GM18951 (cell line): ENCODE measurements around the gene CLDN3.
A peak's percentile ranks its signal among the peaks of the same experiment; 100 is the strongest.

Experiments
- POLR2A ChIP-seq: IDR thresholded peaks from 4 replicates; pipeline ENCODE4 v1.6.1; 2011; ENCODE audit warnings: mild to moderate bottlenecking; ENCODE audit not compliant: insufficient read length, insufficient read depth; ENCODE audit errors: extremely low read depth
- in situ Hi-C: fragments of 300-500 bp; cut with MboI; formaldehyde crosslinking; loops from one replicate; pipeline ENCODE4 v1.12.0; 2022; ENCODE audit warnings: low sequenced_read_pairs, mixed read lengths, inconsistent platforms; ENCODE audit not compliant: unreplicated experiment

Gene CLDN3

DNA sequence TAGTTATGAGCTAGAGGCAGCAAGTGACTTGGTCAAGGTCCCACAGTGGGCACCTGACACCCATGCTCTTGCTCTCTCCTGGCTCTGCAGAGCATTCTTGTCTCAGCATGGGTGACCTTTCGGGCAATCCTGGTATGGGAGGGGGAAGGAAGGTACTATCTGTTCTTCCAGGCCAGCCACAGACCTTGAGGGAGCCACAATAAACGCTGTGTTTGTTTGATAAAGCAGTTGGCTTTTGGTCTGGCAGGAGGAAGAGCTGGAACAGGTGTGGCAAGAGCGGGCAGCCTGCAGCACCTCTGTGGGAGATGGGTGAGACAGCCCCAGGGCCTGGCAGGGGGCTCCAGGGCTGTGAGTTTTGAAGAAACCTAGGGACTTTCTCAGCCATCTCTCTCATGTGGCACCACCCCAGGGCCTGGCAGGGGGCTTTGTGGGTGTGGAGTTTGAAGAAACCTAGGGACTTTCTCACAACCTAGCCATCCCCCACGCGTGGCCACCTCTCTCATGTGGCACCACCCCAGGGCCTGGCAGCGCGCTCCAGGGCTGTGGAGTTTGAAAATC lies 11.4 kb downstream of the CLDN3 start:
- in situ Hi-C loops = no loop called here
- no peak for TF ChIP-seq POLR2A

DNA sequence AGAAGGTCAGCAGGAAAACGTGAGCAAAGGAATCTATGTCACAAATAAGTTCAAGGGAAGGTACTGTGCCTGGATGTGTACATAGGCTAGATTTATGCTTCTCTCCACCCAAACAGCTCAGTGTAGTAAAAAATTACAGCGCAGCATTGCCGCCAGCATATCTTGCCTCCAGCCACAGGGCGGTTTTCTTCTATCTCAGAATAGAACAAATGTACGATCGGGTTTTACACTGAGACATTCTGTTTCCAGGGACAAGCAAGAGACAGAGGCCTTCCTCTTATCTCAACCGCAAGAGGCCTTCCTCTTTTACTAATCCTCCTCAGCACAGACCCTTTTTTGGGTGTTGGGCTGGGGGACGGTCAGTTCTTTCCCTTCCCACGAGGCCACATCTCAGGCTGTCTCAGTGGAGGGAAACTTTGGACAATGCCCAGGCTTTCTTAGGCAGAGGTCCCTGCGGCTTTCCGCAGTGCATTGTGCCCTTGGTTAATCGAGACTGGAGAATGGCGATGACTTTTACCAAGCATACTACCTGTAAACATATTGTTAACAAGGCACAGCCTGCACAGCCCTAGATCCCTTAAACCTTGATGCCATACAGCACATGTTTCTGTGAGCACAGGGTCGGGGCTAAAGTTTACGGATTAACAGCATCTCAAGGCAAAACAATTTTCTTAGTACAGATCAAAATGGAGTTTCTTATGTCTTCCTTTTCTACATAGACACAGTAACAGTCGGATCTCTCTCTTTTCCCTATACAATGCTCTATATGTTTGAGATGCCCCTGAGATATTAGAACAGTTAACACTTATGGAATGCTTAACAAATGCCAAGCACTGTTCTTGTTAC lies 19.9 kb downstream of the CLDN3 start:
- TF ChIP-seq POLR2A = no peak
- in situ Hi-C loops = no loop called here

DNA sequence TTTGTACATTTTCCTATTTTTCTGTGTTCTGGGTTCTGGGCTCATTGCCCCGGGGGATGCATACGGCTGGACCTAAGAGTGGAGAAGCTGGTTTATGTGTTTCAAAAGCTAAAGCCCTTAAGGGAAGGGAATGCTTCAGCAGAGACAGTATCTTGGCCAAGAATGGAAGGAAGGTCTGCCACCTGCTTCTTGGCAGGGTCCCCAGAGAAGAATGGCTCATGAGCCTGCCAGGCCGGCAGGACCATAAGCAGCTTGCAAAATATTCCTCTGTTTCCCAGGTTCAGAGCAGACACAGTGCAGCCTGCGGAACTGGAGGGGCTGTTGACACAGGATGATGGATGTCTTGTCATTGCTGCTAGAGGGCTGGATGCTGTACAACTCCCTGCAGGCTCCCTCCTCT lies 23.7 kb downstream of the CLDN3 start:
- in situ Hi-C loops = no loop called here
- TF ChIP-seq POLR2A = no peak

DNA sequence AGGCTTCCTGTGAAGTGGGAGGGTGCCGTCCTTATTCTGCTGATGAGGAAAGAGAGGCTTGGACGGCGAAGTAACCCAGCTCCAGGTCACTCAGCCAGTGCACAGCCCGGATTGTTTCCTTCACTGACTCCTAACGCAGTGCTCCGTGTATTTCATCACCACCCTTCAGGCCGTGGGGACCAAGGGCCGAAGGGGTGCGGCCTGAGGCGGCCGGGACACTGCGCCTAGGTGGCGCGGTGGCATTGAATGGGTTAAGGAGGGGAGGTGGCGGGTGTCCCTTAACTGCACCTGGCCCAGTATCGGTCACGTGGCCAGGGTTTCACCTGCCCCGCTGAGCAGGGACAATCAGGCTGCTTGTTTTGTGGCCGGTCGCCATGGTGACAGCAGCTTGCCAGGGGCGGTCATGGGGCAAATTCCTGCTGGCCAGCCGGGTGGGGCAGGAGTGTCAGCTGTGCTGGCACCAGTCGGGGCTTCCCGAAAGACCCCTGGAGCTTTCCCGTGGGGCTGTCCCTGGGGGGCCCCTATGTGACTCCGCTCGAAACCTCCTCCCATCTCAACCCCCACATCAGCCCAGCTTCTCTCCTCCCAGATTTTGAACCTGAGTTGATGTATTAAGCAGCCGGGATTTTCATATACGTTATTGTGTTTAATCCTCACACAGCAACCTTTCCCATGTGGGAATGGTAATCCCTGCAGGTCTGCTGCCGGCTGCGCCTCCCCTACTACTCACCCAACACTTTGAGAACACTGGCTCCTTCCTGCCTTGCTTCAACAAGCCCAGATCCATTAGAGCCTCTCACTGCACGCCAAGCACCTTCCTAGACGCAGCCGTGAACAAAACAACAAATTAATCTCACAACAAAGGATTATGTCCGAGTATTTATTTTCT lies 27.1 kb downstream of the CLDN3 start:
- TF ChIP-seq POLR2A = no peak
- in situ Hi-C loops = no loop called here

DNA sequence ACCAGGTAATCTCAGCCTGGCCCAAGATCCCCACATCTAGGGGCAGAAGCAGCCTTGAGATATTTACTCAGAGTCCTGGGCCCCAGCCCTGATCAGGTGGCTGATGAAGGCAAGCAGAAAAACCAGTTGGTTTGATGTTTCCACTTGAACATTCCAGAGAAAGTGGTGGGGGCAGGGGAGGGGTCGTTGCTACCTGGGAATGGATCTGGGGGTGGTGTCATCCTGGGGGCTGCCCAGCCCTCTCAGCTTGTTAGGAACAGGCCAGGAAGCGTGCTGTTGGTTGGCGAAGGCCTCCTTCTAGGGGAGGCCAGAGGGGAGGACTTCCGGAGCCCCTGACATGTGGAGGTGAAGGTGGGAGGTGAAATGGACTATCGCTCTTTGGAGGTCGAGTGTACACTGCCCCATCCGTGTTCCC lies 27.7 kb downstream of the CLDN3 start:
- no peak for TF ChIP-seq POLR2A

DNA sequence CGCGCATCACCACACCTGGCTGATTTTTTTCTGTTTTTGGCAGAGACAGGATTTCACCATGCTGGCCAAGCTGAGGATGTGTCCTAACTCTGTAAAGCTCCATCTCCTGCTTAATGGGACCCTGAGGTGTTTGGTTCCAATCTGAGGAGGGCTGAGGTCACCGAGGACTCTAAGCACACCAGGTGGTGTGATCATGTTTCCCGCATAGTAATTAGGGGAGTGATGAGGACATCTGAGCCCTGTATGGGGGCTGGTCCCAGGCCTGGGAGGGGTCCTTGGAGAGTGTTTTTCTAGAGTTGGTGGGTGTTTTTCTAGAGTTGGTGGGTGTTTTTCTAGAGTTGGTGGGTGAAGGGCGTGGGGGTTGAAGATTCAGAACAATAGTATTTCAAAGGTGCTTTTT lies 28.5 kb downstream of the CLDN3 start:
- no peak for TF ChIP-seq POLR2A
- in situ Hi-C loops = no loop called here

More for the DNA sequence above, 27.7 kb downstream of the CLDN3 start:
- in situ Hi-C loops = no loop called here

DNA sequence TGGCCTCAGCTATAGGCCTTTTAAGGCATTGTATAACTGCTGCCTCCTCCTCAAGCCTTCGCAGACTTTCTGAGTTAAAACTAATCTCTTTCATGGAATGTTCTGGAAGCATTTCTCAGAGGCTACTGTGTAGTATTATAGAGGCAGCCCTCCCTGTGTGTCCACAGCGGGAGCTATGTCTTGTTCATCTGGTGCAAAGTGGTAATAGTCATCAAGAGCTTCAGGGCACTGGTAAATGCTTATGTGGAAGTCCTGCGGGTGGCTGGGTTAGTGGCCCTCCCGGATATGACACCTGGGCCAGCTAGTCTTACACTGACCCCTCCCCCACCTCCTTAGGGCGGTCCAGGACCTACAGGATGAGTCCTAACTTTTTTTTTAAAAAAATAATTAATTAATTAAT lies 29.3 kb downstream of the CLDN3 start:
- in situ Hi-C loops = no loop called here
- TF ChIP-seq POLR2A = no peak

DNA sequence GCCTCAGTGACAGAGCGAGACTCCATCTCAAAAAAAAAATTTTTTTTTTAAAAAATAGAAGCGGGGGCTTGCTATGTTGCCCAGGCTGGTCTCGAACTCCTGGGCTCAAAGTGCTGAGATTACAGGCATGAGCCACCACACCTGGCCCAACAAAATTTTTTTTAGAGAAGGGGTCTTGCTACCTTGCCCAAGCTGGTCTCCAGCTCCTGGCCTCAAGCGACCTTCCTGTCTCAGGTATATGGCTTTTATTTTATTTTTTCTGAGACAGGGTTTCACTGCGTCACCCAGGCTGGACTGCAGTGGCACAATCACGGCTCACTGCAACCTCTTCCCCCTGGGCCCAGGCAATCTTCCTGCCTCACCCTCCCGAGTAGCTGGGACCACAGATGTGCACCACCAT lies 29.9 kb downstream of the CLDN3 start:
- in situ Hi-C loops = no loop called here
- no peak for TF ChIP-seq POLR2A

DNA sequence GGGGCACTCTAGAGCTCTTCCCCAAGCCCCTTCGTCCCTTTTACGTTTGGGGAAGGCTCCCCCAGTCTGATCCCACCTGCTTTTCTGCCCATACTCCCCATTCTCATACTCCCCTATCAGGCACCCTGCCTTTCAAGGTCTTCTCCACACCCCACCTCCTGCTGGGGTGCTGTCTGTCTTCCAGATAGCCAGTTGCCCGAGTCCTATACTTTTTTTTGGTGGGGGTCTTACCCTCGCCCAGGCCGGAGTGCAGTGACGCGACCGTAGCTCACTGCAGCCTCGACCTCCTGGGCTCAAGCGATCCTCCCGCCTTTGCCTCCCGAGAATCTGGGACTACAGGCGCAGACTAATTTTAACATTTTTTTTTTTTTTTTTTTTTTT lies 30.7 kb downstream of the CLDN3 start:
- TF ChIP-seq POLR2A = no peak
- in situ Hi-C loops = no loop called here

DNA sequence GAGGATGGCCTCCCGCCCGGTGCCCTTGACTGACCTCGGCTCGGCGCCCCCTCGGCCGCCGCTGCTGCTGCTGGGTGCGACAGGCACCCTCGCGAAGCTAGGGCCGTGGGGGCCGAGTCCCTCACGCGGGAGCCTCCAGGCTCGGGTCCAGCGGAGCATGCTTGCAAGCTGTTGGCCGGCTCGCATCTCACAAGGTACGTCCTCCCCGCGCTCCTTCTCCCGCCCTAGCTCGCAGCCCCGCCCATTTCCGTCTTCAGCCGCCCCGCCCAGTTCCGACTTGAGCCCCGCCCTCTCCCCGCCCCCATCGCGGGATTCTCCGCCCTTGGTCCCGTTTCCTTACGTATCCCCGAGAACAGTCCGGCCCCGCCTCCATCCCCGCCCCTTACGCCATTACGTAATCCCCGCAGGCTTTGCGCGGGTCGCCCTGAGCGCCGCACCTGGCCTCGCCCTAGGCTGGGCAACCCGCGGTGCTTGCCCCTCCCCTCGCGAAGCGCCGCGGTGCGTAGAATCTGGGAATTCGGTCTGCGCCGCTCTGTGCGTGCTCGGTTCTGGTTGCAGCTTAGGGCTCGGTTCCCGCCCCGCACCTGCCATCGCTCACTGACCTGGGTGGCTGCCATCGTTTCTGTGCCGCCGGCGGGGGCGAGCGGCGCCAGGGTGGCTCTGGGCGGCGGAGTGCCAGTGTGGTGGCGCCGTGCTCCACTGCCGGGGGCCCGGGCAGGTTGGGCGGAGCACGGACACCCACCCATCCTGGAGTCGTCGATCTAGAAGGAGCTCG lies 31.3 kb downstream of the CLDN3 start, which contains the start of gene ABHD11:
ABHD11 (minus strand) TSS at position 191 of the 775 bp plus-strand sequence; CDS start at position 159, 32 bp downstream.
- in situ Hi-C loops = no loop called here
- peak; percentile 85 for TF ChIP-seq POLR2A

DNA sequence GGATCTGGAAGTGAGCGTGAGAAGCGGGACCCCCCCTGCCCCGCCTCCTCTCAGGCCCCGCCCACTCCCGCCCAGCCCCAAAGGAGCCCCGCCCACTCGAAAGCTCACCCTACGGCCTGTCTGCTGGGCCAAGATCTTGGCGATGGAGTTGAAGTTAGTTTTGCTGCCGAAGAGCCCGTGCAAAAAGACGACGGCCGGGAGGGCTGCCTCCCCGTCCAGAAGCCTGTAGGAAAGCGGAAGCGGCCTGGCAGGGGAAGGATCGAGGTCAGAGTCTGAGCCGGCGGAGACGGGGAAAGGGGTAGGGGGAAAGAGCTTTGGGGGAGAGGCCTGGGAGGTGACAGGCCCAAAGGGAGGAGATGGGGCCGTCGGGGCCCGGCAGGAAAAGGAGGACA lies 31.9 kb downstream of the CLDN3 start:
- in situ Hi-C loops = no loop called here
- no peak for TF ChIP-seq POLR2A

DNA sequence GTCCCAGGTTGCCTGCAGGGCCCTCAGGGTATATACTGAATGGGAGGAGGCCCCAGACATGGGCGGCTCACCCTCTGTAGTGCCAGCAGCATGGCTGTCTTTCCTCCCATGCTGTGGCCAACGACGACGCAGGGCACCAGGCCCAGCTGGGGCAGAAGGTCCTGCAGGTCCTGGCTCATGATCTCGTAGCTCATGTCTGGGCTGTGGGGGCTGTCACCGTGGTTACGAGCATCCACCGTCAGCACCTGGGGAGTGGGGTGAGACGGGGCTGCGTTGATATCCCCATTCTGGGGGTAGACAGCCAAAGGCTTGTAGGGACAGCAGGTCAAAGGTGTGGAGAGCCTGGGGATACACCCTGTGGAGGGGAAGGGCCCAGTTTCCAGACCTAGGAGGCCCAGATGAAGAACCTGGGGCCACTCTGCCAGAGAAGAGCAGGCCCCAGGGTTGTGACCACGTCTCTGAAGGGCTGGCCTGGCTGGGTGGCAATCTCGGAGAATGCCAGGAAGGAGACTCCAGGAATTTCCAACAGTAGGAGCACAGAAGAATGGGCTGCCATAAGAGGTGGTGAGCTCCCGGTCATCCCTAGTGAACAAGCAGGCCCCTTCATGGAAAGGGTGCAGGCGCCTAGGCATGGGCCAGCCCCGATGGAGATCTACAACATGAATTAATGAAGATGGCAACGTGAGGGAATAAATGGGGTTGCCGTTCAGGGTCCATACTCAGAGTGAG lies 32.4 kb downstream of the CLDN3 start:
- in situ Hi-C loops = no loop called here
- no peak for TF ChIP-seq POLR2A

DNA sequence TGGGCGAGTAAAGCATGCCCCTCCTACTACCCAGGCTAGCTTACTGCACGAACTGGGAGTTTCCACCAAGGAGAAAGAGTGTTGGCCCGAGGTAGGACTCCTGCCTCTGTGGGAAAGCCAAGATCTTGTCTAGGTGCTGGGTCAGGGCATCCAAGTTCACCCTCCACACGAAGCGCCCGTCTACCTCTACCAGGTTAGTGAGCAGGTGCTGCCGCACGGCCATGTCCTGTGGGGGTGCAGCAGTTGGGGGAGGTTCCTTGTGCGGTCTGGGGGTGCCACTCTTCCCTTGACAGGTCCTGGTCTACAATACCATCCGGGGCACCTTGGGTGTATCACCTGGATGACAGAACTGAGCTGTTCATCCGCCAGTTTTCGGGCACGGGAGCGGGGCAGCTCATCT lies 33.2 kb downstream of the CLDN3 start:
- in situ Hi-C loops = no loop called here
- TF ChIP-seq POLR2A = no peak

DNA sequence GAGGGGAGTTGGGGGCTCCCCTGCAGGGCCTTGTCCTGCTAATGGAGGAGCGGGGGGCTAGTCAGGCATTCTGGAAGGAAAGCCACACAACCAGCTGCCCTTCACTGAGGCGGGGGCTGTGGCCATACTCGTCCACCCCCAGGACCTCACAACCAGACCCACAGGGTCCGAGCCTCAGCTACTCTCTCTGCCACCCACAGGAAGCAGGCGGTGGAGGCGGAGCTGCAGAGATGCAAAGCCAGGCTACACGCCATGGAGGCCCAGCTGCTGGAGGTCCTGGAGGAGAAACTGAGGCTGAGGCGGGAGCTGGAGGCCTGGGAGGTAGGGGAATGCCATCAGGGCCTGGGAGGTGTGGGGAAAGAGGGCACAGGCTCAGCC lies 34.6 kb downstream of the CLDN3 start:
- in situ Hi-C loops = no loop called here

More for the DNA sequence above, 34.6 kb downstream of the CLDN3 start:
- TF ChIP-seq POLR2A = no peak
